K562 (cell line): ENCODE data around the gene TCEA3. TPM values are rescaled to one million over a fixed set of nuclear protein-coding genes. Genes with fewer than 3 reads are reported as not detected.

Experiments used
- AFF4 ChIP-seq: sonication (generic); formaldehyde crosslinking; IDR thresholded peaks from 2 replicates; pipeline ENCODE4 v1.8.0; 2023; ENCODE audit warnings: mild to moderate bottlenecking, missing genetic modification reagents
- ATF1 ChIP-seq, 2 experiments: fragments of 450-650 bp in 1 of 2; IDR thresholded peaks; 2 replicates each; pipeline ENCODE4 v1.6.1; 2016; ENCODE audit warnings: missing compliant biosample characterization in 1 of 2, missing genetic modification characterization in 1 of 2
- CCNT2 ChIP-seq: IDR thresholded peaks from 2 replicates; pipeline ENCODE4 v1.6.1; 2011; ENCODE audit warnings: borderline replicate concordance, low read depth, mild to moderate bottlenecking, moderate library complexity, mixed read lengths, low read length; ENCODE audit not compliant: insufficient read length; ENCODE audit errors: extremely low read depth
- FOS ChIP-seq: IDR thresholded peaks from 3 replicates; pipeline ENCODE4 v1.6.1; 2011; ENCODE audit not compliant: insufficient read length; ENCODE audit errors: extremely low read depth
- HIVEP1 ChIP-seq: fragments of 250-450 bp; sonication (Bioruptor Pico); IDR thresholded peaks from 2 replicates; pipeline ENCODE4 v1.4.0; 2020; ENCODE audit warnings: mild to moderate bottlenecking
- MAX ChIP-seq: sonication (generic); formaldehyde crosslinking; IDR thresholded peaks from 2 replicates; pipeline ENCODE4 v1.9.0; 2022; ENCODE audit warnings: mild to moderate bottlenecking, missing genetic modification reagents
- MED1 ChIP-seq: sonication (generic); formaldehyde crosslinking; IDR thresholded peaks from 2 replicates; pipeline ENCODE4 v1.8.1; 2023; ENCODE audit warnings: missing genetic modification reagents, borderline replicate concordance
- MYC ChIP-seq, 2 experiments: fragments of 250-450 bp in 1 of 2; sonication (Bioruptor Pico) in 1 of 2; IDR thresholded peaks; 2 replicates each; pipeline versions ENCODE4 v1.5.1 to v1.6.1; 2012 to 2021; ENCODE audit warnings: low read depth in 2 of 2, borderline replicate concordance in 1 of 2, improper control_type of control experiment in 1 of 2, low read length in 1 of 2, mild to moderate bottlenecking in 1 of 2, moderate library complexity in 1 of 2
- PHF20 ChIP-seq: fragments of 450-650 bp; IDR thresholded peaks from 2 replicates; pipeline ENCODE4 v1.6.1; 2018; ENCODE audit not compliant: partially characterized antibody
- PHTF2 ChIP-seq: fragments of 250-450 bp; sonication (Bioruptor Pico); IDR thresholded peaks from 2 replicates; pipeline ENCODE4 v1.5.0; 2021; ENCODE audit warnings: mild to moderate bottlenecking
- ZNF134 ChIP-seq: fragments of 250-450 bp; sonication (Bioruptor Pico); conservative IDR thresholded peaks from 2 replicates; pipeline ENCODE4 v1.4.0; 2020
- ZNF444 ChIP-seq: fragments of 250-450 bp; sonication (Bioruptor Pico); IDR thresholded peaks from 2 replicates; pipeline ENCODE4 v1.4.0; 2020; ENCODE audit warnings: mild to moderate bottlenecking, moderate library complexity
- ZNF449 ChIP-seq: fragments of 250-450 bp; sonication (Bioruptor Pico); IDR thresholded peaks from 2 replicates; pipeline ENCODE4 v1.8.0; 2022; ENCODE audit warnings: moderate library complexity, mild to moderate bottlenecking, inconsistent platforms
- ZNF584 ChIP-seq: fragments of 200-800 bp; sonication (Bioruptor generic); IDR thresholded peaks from 2 replicates; pipeline ENCODE4 v1.6.1; 2016; ENCODE audit warnings: low read depth, mild to moderate bottlenecking, missing genetic modification characterization, missing compliant biosample characterization
- ZNF639 ChIP-seq, 2 experiments: fragments of 200-800 bp in 1 of 2; sonication (Bioruptor generic) in 1 of 2; sonication (generic) in 1 of 2; formaldehyde crosslinking in 1 of 2; IDR thresholded peaks in 1 of 2; conservative IDR thresholded peaks in 1 of 2; 2 replicates each; pipeline versions ENCODE4 v1.5.0 to v1.6.1; 2016 to 2020; ENCODE audit warnings: missing compliant biosample characterization in 1 of 2, missing genetic modification characterization in 1 of 2, missing genetic modification reagents in 1 of 2
- ZNF695 ChIP-seq: fragments of 450-650 bp; formaldehyde crosslinking; IDR thresholded peaks from 2 replicates; pipeline ENCODE4 v1.4.0; 2020; ENCODE audit warnings: mild to moderate bottlenecking, moderate library complexity
- ZNF780A ChIP-seq: fragments of 250-450 bp; sonication (Bioruptor Pico); IDR thresholded peaks from 2 replicates; pipeline ENCODE4 v1.5.0; 2021; ENCODE audit warnings: mild to moderate bottlenecking
- polyA plus RNA-seq, 8 experiments: library from polyadenylated mRNA; depleted of rRNA in 4 of 8; stranded (reverse) in 5 of 8; unstranded in 3 of 8; fragments of >200 nt; fragmentation: Nextera tagmentation in 2 of 8; fragmentation: Illumina TruSeq in 1 of 8; extraction: Ambion mirVana in 2 of 8; extraction: Trizol in 1 of 8; gene quantifications; 2 replicates each; pipeline versions ENCODE4 v1.2.1 to v1.2.3, GENCODE V29; 2011 to 2014; ENCODE audit warnings: inconsistent platforms in 1 of 8, missing spikeins in 1 of 8
- total RNA-seq, 7 experiments: library from RNA; depleted of rRNA in 6 of 7; stranded (reverse); fragments of >200 nt in 6 of 7; fragmentation: Illumina TruSeq in 2 of 7; extraction: Trizol in 2 of 7; gene quantifications; 2 replicates each; pipeline versions ENCODE4 v1.2.1 to v1.2.3, GENCODE V29; 2011 to 2021; ENCODE audit warnings: low replicate concordance in 1 of 7

Gene TCEA3
- total and polyA plus RNA-seq, 9 of the 15 experiments (the other 6 are each of a cell fraction or from before 2014, with no cell fraction given), result 0.03 to 0.55 (median 0.36) TPM

GRCh38 chr1:23422241-23422877 lies 2.2 kb downstream of the TCEA3 start (continued):
- TF ChIP-seq AFF4 (no peak), CCNT2 (no peak), ZNF134 (no peak), MYC (IDR thresholded peaks at IDR 0.05; ENCODE audit: low read depth, low read length) (no peak), MYC (CRISPR knock-in tag; IDR thresholded peaks at IDR 0.05; ENCODE audit: borderline replicate concordance, low read depth) (no peak), PHF20 (peak; percentile 47), ZNF584 (no peak), FOS (no peak), ZNF449 (CRISPR knock-in tag) (peak; percentile 36; the same call in 1 of the 2 replicates), ATF1 (CRISPR knock-in tag; IDR thresholded peaks at IDR 0.05) (no peak), ATF1 (tag; IDR thresholded peaks at IDR 0.05) (0 out of 2 replicates have a peak, but pooled peaks have one; percentile 52), HIVEP1 (CRISPR knock-in tag) (no peak), ZNF444 (CRISPR knock-in tag) (no peak), ZNF695 (CRISPR knock-in tag) (peak; percentile 72; the same call in 1 of the 2 replicates), PHTF2 (CRISPR knock-in tag) (no peak), MED1 (CRISPR knock-in tag) (no peak), ZNF780A (no peak), MAX (CRISPR knock-in tag) (peak; percentile 72), ZNF639 (CRISPR knock-in tag; conservative IDR thresholded peaks at IDR 0.05 in 1 of 2, IDR thresholded peaks at IDR 0.05 in 1 of 2) (peak in 1 of 2 experiments; percentile 42; a peak in 1 of 4 replicates)
- TF ChIP-seq, all 486 proteins: peak for 68
